Measurements from ENCODE around the gene LMX1B.

LMX1B gene

GRCh38 chr9:126682928-126683697 lies 69.4 kb downstream of the LMX1B start:
- DNase-seq = no peak

- no peak for DNase-seq
Observed at GRCh38 chr9:126683698-126684044, 69.9 kb downstream of the LMX1B start.

GRCh38 chr9:126684345-126684744 lies 70.6 kb downstream of the LMX1B start:
- DNase-seq = no peak

GRCh38 chr9:126684965-126685465 lies 71.3 kb downstream of the LMX1B start:
- no peak for DNase-seq

- no peak for DNase-seq
Observed at GRCh38 chr9:126687930-126688461, 74.3 kb downstream of the LMX1B start.

GRCh38 chr9:126688617-126689016 lies 74.9 kb downstream of the LMX1B start:
- no peak for DNase-seq

- DNase-seq = no peak
Observed at GRCh38 chr9:126689027-126689825, 75.5 kb downstream of the LMX1B start.

GRCh38 chr9:126690431-126691051 lies 76.8 kb downstream of the LMX1B start:
- peak; percentile 15 for DNase-seq

- DNase-seq = no peak
Observed at GRCh38 chr9:126692041-126692758, 78.5 kb downstream of the LMX1B start.

- DNase-seq = no peak
Observed at GRCh38 chr9:126692759-126693427, 79.2 kb downstream of the LMX1B start.

- no peak for DNase-seq
Observed at GRCh38 chr9:126693428-126693944, 79.8 kb downstream of the LMX1B start.

- no peak for DNase-seq
Observed at GRCh38 chr9:126694206-126695081, 80.7 kb downstream of the LMX1B start.

GRCh38 chr9:126695186-126695585 lies 81.5 kb downstream of the LMX1B start:
- DNase-seq = no peak

- no peak for DNase-seq
Observed at GRCh38 chr9:126695701-126696400, 82.1 kb downstream of the LMX1B start.

- DNase-seq = no peak
Observed at GRCh38 chr9:126696401-126697145, 82.8 kb downstream of the LMX1B start.

- no peak for DNase-seq
Observed at GRCh38 chr9:126697330-126697729, 83.6 kb downstream of the LMX1B start.

GRCh38 chr9:126698251-126698650 lies 84.5 kb downstream of the LMX1B start:
- DNase-seq = no peak

- DNase-seq = no peak
Observed at GRCh38 chr9:126698756-126699155, 85.0 kb downstream of the LMX1B start.

GRCh38 chr9:126699401-126699881 lies 85.7 kb downstream of the LMX1B start:
- no peak for DNase-seq
